Liver (tissue), 9 donors: ENCODE measurements around the gene CARD14. TPM values are rescaled to one million over a fixed set of nuclear protein-coding genes. Genes with fewer than 3 reads are reported as not detected.

Experiments
- DNase-seq: peaks from one replicate; pipeline ENCODE4 v3.0.0-alpha.2; 2017; ENCODE audit warnings: low spot score
- H3K27ac ChIP-seq, 2 donors: one replicate each; pipeline ENCODE4 v1.7.0; 2013; ENCODE audit warnings: inconsistent platforms in 2 of 2, low read length in 2 of 2, control low read depth in 1 of 2, low read depth in 1 of 2, mild to moderate bottlenecking in 1 of 2
- H3K27me3 ChIP-seq, 4 donors: one replicate each; pipeline versions ENCODE4 v1.6.1 to v1.7.0; 2013; ENCODE audit warnings: low read length in 3 of 4, inconsistent platforms in 1 of 4, mild to moderate bottlenecking in 1 of 4, moderate library complexity in 1 of 4; ENCODE audit not compliant: control insufficient read depth in 4 of 4, insufficient read depth in 4 of 4
- H3K36me3 ChIP-seq, 4 donors: one replicate each; pipeline versions ENCODE4 v1.6.1 to v1.7.0; 2013; ENCODE audit warnings: low read length in 3 of 4, mild to moderate bottlenecking in 3 of 4, low read depth in 1 of 4, moderate library complexity in 1 of 4; ENCODE audit not compliant: control insufficient read depth in 4 of 4, insufficient read depth in 3 of 4
- H3K4me1 ChIP-seq, 4 donors: one replicate each; pipeline versions ENCODE4 v1.6.1 to v1.7.0; 2013; ENCODE audit warnings: low read length in 3 of 4, mild to moderate bottlenecking in 3 of 4, moderate library complexity in 1 of 4; ENCODE audit not compliant: control insufficient read depth in 4 of 4, insufficient read depth in 4 of 4
- H3K4me3 ChIP-seq, 3 donors: one replicate each; pipeline versions ENCODE4 v1.6.1 to v1.7.0; 2013; ENCODE audit warnings: low read length in 3 of 3, control low read depth in 1 of 3, low read depth in 1 of 3, mild to moderate bottlenecking in 1 of 3
- H3K9ac ChIP-seq, 2 donors: one replicate each; pipeline ENCODE4 v1.7.0; 2013; ENCODE audit warnings: low read length in 2 of 2, mild to moderate bottlenecking in 2 of 2, moderate library complexity in 2 of 2, control low read depth in 1 of 2, low read depth in 1 of 2
- H3K9me3 ChIP-seq, 4 donors: one replicate each; pipeline versions ENCODE4 v1.6.1 to v1.7.0; 2013; ENCODE audit warnings: low read length in 3 of 4; ENCODE audit not compliant: control insufficient read depth in 4 of 4
- ATF3 ChIP-seq: IDR thresholded peaks from 2 replicates; pipeline ENCODE4 v1.6.1; 2016; ENCODE audit warnings: antibody characterized with exemption
- EGR1 ChIP-seq, 2 donors: IDR thresholded peaks; 2 replicates each; pipeline ENCODE4 v1.6.1; 2016 to 2018; ENCODE audit warnings: antibody characterized with exemption in 2 of 2, low read depth in 2 of 2
- FOXA1 ChIP-seq: IDR thresholded peaks from 2 replicates; pipeline ENCODE4 v1.6.1; 2016; ENCODE audit warnings: antibody characterized with exemption
- FOXA2 ChIP-seq: IDR thresholded peaks from 2 replicates; pipeline ENCODE4 v1.6.1; 2016; ENCODE audit warnings: antibody characterized with exemption
- GABPA ChIP-seq, 2 donors: IDR thresholded peaks in 1 of 2; conservative IDR thresholded peaks in 1 of 2; 2 replicates each; pipeline ENCODE4 v1.6.1; 2016; ENCODE audit warnings: antibody characterized with exemption in 2 of 2, mild to moderate bottlenecking in 1 of 2, moderate library complexity in 1 of 2
- HNF4A ChIP-seq, 2 donors: conservative IDR thresholded peaks; 2 replicates each; pipeline ENCODE4 v1.6.1; 2016; ENCODE audit warnings: antibody characterized with exemption in 2 of 2, mild to moderate bottlenecking in 2 of 2
- JUND ChIP-seq, 2 donors: IDR thresholded peaks; 2 replicates each; pipeline ENCODE4 v1.6.1; 2016; ENCODE audit warnings: antibody characterized with exemption in 2 of 2
- MAX ChIP-seq: IDR thresholded peaks from 2 replicates; pipeline ENCODE4 v1.6.1; 2016; ENCODE audit warnings: antibody characterized with exemption
- NR2F2 ChIP-seq: IDR thresholded peaks from 2 replicates; pipeline ENCODE4 v1.6.1; 2016; ENCODE audit warnings: antibody characterized with exemption
- RAD21 ChIP-seq, 2 donors: IDR thresholded peaks; 2 replicates each; pipeline ENCODE4 v1.6.1; 2016; ENCODE audit warnings: antibody characterized with exemption in 2 of 2, mild to moderate bottlenecking in 2 of 2
- REST ChIP-seq: IDR thresholded peaks from 2 replicates; pipeline ENCODE4 v1.6.1; 2016; ENCODE audit warnings: antibody characterized with exemption, mild to moderate bottlenecking
- RXRA ChIP-seq, 2 donors: IDR thresholded peaks; 2 replicates each; pipeline ENCODE4 v1.6.1; 2017 to 2018; ENCODE audit warnings: antibody characterized with exemption in 2 of 2, mild to moderate bottlenecking in 1 of 2
- TAF1 ChIP-seq: conservative IDR thresholded peaks from 2 replicates; pipeline ENCODE4 v1.6.1; 2016; ENCODE audit warnings: antibody characterized with exemption, mild to moderate bottlenecking
- YY1 ChIP-seq: IDR thresholded peaks from 2 replicates; pipeline ENCODE4 v1.6.1; 2016; ENCODE audit warnings: antibody characterized with exemption, mild to moderate bottlenecking
- ZBTB33 ChIP-seq: IDR thresholded peaks from 2 replicates; pipeline ENCODE4 v1.6.1; 2016; ENCODE audit warnings: antibody characterized with exemption
- WGBS: extraction: QIAGEN DNeasy Blood & Tissue Kit; methylation state at CpG from one replicate; pipeline ENCODE4 v1.1.7; 2013; 5-methylcytosine and 5-hydroxymethylcytosine counted together
- polyA plus RNA-seq, 2 donors: library from polyadenylated mRNA; stranded (reverse) in 1 of 2; unstranded in 1 of 2; fragments of 200-250 nt in 1 of 2; fragments of >200 nt in 1 of 2; fragmentation: Nextera tagmentation in 1 of 2; extraction: Ambion mirVana in 1 of 2; gene quantifications; one replicate each; pipeline versions ENCODE4 v1.2.1 to v1.2.3, GENCODE V29; 2013 to 2015
- total RNA-seq, 2 donors: library from RNA; depleted of rRNA; stranded (reverse); fragments of >200 nt; gene quantifications; one replicate each; pipeline ENCODE4 v1.2.3, GENCODE V29; 2014
- donor health status: healthy.
- donor health status: healthy.
- donor health status: healthy.
- donor health status: healthy.
- donor health status: healthy.

CARD14 gene
- total and polyA plus RNA-seq, 4 donors, result 0.07 to 0.70 (median 0.29) TPM

GRCh38 chr17:80168371-80168770 lies 1.5 kb upstream of the CARD14 start:
- DNase-seq, result no peak

GRCh38 chr17:80169107-80169506 lies 723 bp upstream of the CARD14 start:
- H3K4me3 ChIP-seq, result no peak overlapping the region
- H3K36me3 ChIP-seq, result no peaks in the 10 kb centered on the region
- WGBS, result 90% methylated on average over 5 of the region's 5 CpGs
- no peaks in the 10 kb centered on the region for H3K9me3 ChIP-seq
- no peaks in the 10 kb centered on the region for H3K27me3 ChIP-seq
- no peaks in the 10 kb centered on the region for H3K4me1 ChIP-seq
- no peak overlapping the region for H3K27ac ChIP-seq
- no peak for DNase-seq
- no peak overlapping the region for H3K9ac ChIP-seq
- TF ChIP-seq RAD21 (IDR thresholded peaks at IDR 0.05), result no peak
- no peak for TF ChIP-seq YY1
- no peak for TF ChIP-seq NR2F2
- TF ChIP-seq FOXA2, result no peak
- TF ChIP-seq HNF4A (conservative IDR thresholded peaks at IDR 0.05), result no peak
- TF ChIP-seq FOXA1, result no peak
- TF ChIP-seq REST, result no peak
- TF ChIP-seq TAF1, result no peak
- TF ChIP-seq MAX, result no peak
- no peak for TF ChIP-seq RXRA (IDR thresholded peaks at IDR 0.05)
- no peak for TF ChIP-seq JUND (IDR thresholded peaks at IDR 0.05)
- TF ChIP-seq EGR1 (IDR thresholded peaks at IDR 0.05; ENCODE audit: low read depth in 2 of 2), result no peak
- no peak for TF ChIP-seq GABPA (IDR thresholded peaks at IDR 0.05 in 1 of 2, conservative IDR thresholded peaks at IDR 0.05 in 1 of 2)

More at GRCh38 chr17:80168371-80168770, 1.5 kb upstream of the CARD14 start:
- Histone ChIP-seq H3K27ac (no peak overlapping the region), H3K4me3 (no peak overlapping the region), H3K36me3 (no peaks in the 10 kb centered on the region), H3K9me3 (no peaks in the 10 kb centered on the region), H3K4me1 (no peaks in the 10 kb centered on the region), H3K27me3 (no peaks in the 10 kb centered on the region), H3K9ac (no peak overlapping the region)
- WGBS, result 76% methylated on average over 5 of the region's 5 CpGs
- TF ChIP-seq GABPA (IDR thresholded peaks at IDR 0.05 in 1 of 2, conservative IDR thresholded peaks at IDR 0.05 in 1 of 2), result no peak
- TF ChIP-seq FOXA2, result no peak
- TF ChIP-seq NR2F2, result no peak
- TF ChIP-seq FOXA1, result no peak
- no peak for TF ChIP-seq ATF3
- TF ChIP-seq REST, result no peak
- TF ChIP-seq ZBTB33, result no peak
